Ovary (tissue), 3 donors: Measurements from ENCODE around the gene DIDO1.

Source experiments
- CTCF ChIP-seq, 3 donors: fragments of 450-650 bp in 2 of 3; fragments of 200-600 bp in 1 of 3; IDR thresholded peaks; one replicate each; pipeline versions ENCODE4 v1.5.1 to v1.8.0; 2016 to 2022; ENCODE audit warnings: antibody characterized with exemption in 3 of 3, mild to moderate bottlenecking in 1 of 3
- EP300 ChIP-seq: sonication (generic); formaldehyde crosslinking; IDR thresholded peaks from one replicate; pipeline ENCODE4 v1.6.1; 2017; ENCODE audit warnings: antibody characterized with exemption
- POLR2A ChIP-seq: fragments of 450-650 bp; IDR thresholded peaks from one replicate; pipeline ENCODE4 v1.6.1; 2017; ENCODE audit warnings: antibody characterized with exemption, mild to moderate bottlenecking, moderate library complexity
- donor health status: DM: no; HTN: no; CAD: no.

- TF ChIP-seq CTCF (IDR thresholded peaks at IDR 0.05) (no peak), EP300 (no peak), POLR2A (no peak)
Measured at GRCh38 chr20:62876902-62877816, 49.1 kb downstream of the DIDO1 start.
